A673 (cell line): Measurements from ENCODE around the gene GAD2.

Experiments
- CTCF ChIP-seq: fragments of 300-800, 200-600 bp; sonication (generic); conservative IDR thresholded peaks from 2 replicates; pipeline ENCODE4 v1.5.1; 2017; ENCODE audit warnings: low read depth, mild to moderate bottlenecking, antibody characterized with exemption, low read length, moderate library complexity, mixed read lengths
- EZH2 ChIP-seq: fragments of 200-600 bp; sonication (generic); IDR thresholded peaks from 2 replicates; pipeline ENCODE4 v1.6.1; 2017; ENCODE audit warnings: borderline replicate concordance, low read depth, mild to moderate bottlenecking, mixed read lengths, antibody characterized with exemption, low read length; ENCODE audit not compliant: poor library complexity, severe bottlenecking

- TF ChIP-seq CTCF (no peak), EZH2 (no peak)
These were observed 11.2 kb downstream of the GAD2 start for GRCh38 chr10:26227786-26228185.
